ENCODE measurements around the gene SLC24A2. TPM values are rescaled to one million over a fixed set of nuclear protein-coding genes. Genes with fewer than 3 reads are reported as not detected.

Gene SLC24A2
- total RNA-seq, 6 donors from 2014 or later, result 0.03 TPM; not detected in 5

DNA sequence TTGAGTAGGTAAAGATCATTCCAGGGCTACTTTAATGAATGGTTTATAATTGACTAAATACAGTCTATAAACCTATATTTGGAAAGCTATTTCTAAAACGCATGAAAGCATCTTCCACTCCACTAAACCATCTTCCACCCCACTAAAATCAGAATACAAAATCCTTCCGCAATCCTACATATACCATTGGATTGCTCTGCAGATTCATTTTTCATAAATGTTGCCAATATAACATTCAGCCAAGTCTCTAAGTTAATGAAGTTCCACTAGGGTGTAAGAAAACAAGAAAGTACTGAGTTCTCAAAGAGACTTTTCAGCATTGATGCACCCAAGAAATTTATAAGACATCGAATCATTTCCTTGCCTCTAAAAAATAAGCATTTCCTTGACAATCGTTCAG is 4.7 kb downstream of the SLC24A2 start:
- H3K4me1 ChIP-seq, result peaks cover 0 to 11% (median 2%) of the 10 kb centered on the region in 4 donors
- no peak overlapping the region for H3K27ac ChIP-seq
- no peak overlapping the region for H3K4me3 ChIP-seq
- no peaks in the 10 kb centered on the region for H3K36me3 ChIP-seq
- TF ChIP-seq POLR2AphosphoS5 (IDR thresholded peaks at IDR 0.05) (no peak), EP300 (IDR thresholded peaks at IDR 0.05) (no peak), POLR2A (IDR thresholded peaks at IDR 0.05) (no peak)
- TF ChIP-seq, protein P1, sequence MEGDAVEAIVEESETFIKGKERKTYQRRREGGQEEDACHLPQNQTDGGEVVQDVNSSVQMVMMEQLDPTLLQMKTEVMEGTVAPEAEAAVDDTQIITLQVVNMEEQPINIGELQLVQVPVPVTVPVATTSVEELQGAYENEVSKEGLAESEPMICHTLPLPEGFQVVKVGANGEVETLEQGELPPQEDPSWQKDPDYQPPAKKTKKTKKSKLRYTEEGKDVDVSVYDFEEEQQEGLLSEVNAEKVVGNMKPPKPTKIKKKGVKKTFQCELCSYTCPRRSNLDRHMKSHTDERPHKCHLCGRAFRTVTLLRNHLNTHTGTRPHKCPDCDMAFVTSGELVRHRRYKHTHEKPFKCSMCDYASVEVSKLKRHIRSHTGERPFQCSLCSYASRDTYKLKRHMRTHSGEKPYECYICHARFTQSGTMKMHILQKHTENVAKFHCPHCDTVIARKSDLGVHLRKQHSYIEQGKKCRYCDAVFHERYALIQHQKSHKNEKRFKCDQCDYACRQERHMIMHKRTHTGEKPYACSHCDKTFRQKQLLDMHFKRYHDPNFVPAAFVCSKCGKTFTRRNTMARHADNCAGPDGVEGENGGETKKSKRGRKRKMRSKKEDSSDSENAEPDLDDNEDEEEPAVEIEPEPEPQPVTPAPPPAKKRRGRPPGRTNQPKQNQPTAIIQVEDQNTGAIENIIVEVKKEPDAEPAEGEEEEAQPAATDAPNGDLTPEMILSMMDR (IDR thresholded peaks at IDR 0.05), result no peak
- WGBS, 2 donors, result 87 to 89% methylated on average over 4 of the region's 4 CpGs
- DNase-seq (no peak), ATAC-seq (ENCODE audit: low FRiP score in 2 of 2) (no peak)
- H3K27me3 ChIP-seq, result peaks cover 0 to 8% (median 7%) of the 10 kb centered on the region in 4 donors
- H3K9me3 ChIP-seq, result no peaks in the 10 kb centered on the region

DNA sequence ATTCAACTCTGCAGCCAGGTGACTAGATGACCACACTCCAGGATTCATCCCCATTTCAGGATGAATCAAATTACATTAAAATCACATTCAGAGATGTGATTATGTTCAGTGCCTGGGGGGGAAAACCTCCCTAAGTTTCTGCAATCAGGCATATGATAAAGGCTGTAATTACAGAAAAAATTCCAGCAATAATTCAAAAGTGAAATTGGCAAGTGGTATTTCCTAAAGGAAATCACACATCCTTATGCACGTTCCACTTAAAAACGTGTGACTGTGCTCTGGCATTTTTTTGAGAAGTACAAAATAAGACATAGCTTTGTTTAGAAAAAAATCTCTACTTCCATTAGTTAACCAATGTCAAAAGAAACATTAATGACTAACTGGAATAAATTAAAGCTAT is 5.3 kb downstream of the SLC24A2 start:
- ATAC-seq (ENCODE audit: low FRiP score in 2 of 2), result no peak

DNA sequence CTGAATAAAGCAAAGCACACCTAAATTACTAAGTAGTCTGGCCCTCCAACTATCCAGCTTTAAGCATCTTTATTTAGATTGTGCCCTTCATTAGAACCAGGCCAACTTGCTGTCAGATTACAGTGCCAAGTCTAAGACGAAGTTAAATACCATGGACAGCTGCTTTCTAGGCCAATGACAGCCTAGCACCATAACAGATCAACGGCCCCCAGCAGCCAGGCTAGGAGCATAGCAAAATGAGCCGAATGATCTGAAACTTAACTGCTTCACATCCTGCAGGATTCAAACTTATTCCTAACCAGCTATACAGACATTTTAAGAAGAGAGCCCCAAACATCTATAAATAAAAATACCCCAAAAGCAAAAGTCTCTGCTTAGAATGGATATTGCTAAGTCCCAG is 6.8 kb downstream of the SLC24A2 start:
- 0 to 12% methylated on average over 3 of the region's 3 CpGs for WGBS, 2 donors
- DNase-seq, result no peak
- H3K9me3 ChIP-seq, result no peaks in the 10 kb centered on the region

More for the DNA sequence above, 5.3 kb downstream of the SLC24A2 start:
- Histone ChIP-seq H3K9me3 (no peaks in the 10 kb centered on the region), H3K27ac (no peak overlapping the region), H3K27me3 (peaks cover 0 to 3% (median 2%) of the 10 kb centered on the region in 4 donors), H3K4me1 (peaks cover 0 to 5% (median under 1%) of the 10 kb centered on the region in 4 donors), H3K4me3 (no peak overlapping the region), H3K36me3 (no peaks in the 10 kb centered on the region)
- 28 to 43% methylated on average over 2 of the region's 2 CpGs for WGBS, 2 donors
- DNase-seq, result no peak
- TF ChIP-seq POLR2AphosphoS5 (IDR thresholded peaks at IDR 0.05) (no peak), POLR2A (IDR thresholded peaks at IDR 0.05) (no peak), EP300 (IDR thresholded peaks at IDR 0.05) (no peak)
- TF ChIP-seq, protein P1 (IDR thresholded peaks at IDR 0.05), result no peak

DNA sequence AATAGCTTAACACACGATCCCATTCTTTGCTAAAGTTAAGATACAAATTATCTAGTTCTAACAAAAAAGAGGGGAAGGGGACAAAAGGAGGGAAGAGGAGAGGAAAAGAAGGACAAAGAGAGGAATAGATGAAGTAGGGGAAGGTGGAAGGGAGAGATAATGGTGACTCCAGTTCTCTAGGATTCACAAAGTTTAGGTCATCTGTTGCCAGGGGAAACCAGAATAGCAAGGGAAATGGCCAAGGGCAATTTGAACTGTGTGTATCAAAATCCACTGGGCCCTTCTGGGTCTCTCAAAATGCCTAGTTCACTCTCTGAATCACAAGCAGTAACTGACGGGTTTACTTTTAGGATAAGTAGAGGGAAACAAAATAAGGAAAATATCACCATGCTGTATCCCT is 7.6 kb downstream of the SLC24A2 start:
- TF ChIP-seq, protein P1 (IDR thresholded peaks at IDR 0.05), result no peak
- TF ChIP-seq POLR2AphosphoS5 (IDR thresholded peaks at IDR 0.05) (no peak), POLR2A (IDR thresholded peaks at IDR 0.05) (no peak), EP300 (IDR thresholded peaks at IDR 0.05) (no peak)
- Histone ChIP-seq H3K4me1 (no peaks in the 10 kb centered on the region), H3K36me3 (no peaks in the 10 kb centered on the region), H3K4me3 (no peak overlapping the region), H3K9me3 (no peaks in the 10 kb centered on the region), H3K27me3 (no peaks in the 10 kb centered on the region), H3K27ac (no peak overlapping the region)
- 78 to 82% methylated on average over 2 of the region's 2 CpGs for WGBS, 2 donors
- no peak for ATAC-seq (ENCODE audit: low FRiP score in 2 of 2)
- DNase-seq, result no peak

More for the DNA sequence above, 6.8 kb downstream of the SLC24A2 start:
- no peak for ATAC-seq (ENCODE audit: low FRiP score in 2 of 2)
- Histone ChIP-seq H3K36me3 (no peaks in the 10 kb centered on the region), H3K27ac (no peak overlapping the region), H3K27me3 (no peaks in the 10 kb centered on the region), H3K4me1 (no peaks in the 10 kb centered on the region), H3K4me3 (no peak overlapping the region)
- TF ChIP-seq, protein P1 (IDR thresholded peaks at IDR 0.05), result no peak
- TF ChIP-seq EP300 (IDR thresholded peaks at IDR 0.05) (no peak), POLR2AphosphoS5 (IDR thresholded peaks at IDR 0.05) (no peak), POLR2A (IDR thresholded peaks at IDR 0.05) (no peak)

DNA sequence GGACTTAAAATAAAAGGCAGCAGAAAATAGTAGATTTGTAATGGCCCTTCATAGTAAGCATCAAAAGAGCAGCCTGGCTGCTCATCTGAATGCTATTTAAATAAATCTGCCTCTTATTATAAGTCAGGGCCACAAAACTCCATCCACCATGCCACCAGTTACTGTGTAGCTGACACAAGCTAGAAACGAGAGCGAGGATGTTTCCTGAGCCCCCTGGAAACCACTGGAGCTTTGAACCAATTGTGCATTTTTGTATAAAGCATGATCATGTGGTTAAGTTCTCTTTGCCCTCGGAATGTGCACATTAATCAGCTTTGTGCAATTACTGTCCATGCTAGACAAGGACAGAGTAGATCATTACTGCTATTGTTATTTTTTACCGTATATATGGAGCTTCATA is 17.4 kb downstream of the SLC24A2 start:
- ATAC-seq (ENCODE audit: low FRiP score in 2 of 2) (no peak), DNase-seq (no peak)
- Histone ChIP-seq H3K36me3 (no peaks in the 10 kb centered on the region), H3K9me3 (peaks cover 0 to 2% (median 0%) of the 10 kb centered on the region in 4 donors), H3K4me1 (no peaks in the 10 kb centered on the region), H3K27me3 (no peaks in the 10 kb centered on the region), H3K4me3 (no peak overlapping the region), H3K27ac (no peak overlapping the region)
- TF ChIP-seq, protein P1 (IDR thresholded peaks at IDR 0.05), result no peak
- TF ChIP-seq POLR2AphosphoS5 (IDR thresholded peaks at IDR 0.05) (no peak), POLR2A (IDR thresholded peaks at IDR 0.05) (no peak), EP300 (IDR thresholded peaks at IDR 0.05) (no peak)
- 72 to 82% methylated on average over 4 of the region's 4 CpGs for WGBS, 2 donors
